H9 (cell line): ENCODE results near the gene SESTD1. TPM values are rescaled to one million over a fixed set of nuclear protein-coding genes. Genes with fewer than 3 reads are reported as not detected.

Source experiments
- DNase-seq: peaks from one replicate; pipeline ENCODE4 v3.0.0-alpha.2; 2017
- H2AFZ ChIP-seq: one replicate; pipeline ENCODE4 v1.6.1; 2013; ENCODE audit warnings: mild to moderate bottlenecking, low read length, control low read depth, moderate library complexity
- H2AK5ac ChIP-seq: 2 replicates; pipeline ENCODE4 v1.6.1; 2013; ENCODE audit warnings: low read length, control low read depth, mixed read lengths; ENCODE audit not compliant: insufficient read length
- H2BK120ac ChIP-seq: one replicate; pipeline ENCODE4 v1.6.1; 2013; ENCODE audit warnings: low read depth, mild to moderate bottlenecking, low read length, control low read depth, inconsistent platforms; ENCODE audit not compliant: poor library complexity, severe bottlenecking
- H2BK12ac ChIP-seq: 2 replicates; pipeline ENCODE4 v1.6.1; 2013; ENCODE audit warnings: low read length, control low read depth, mixed read lengths, low read depth; ENCODE audit not compliant: insufficient read length
- H2BK15ac ChIP-seq: 2 replicates; pipeline ENCODE4 v1.6.1; 2013; ENCODE audit warnings: low read depth, low read length, control low read depth
- H2BK20ac ChIP-seq: one replicate; pipeline ENCODE4 v1.6.1; 2013; ENCODE audit warnings: low read depth, mild to moderate bottlenecking, low read length, control low read depth, inconsistent platforms; ENCODE audit not compliant: poor library complexity, severe bottlenecking
- H2BK5ac ChIP-seq: 2 replicates; pipeline ENCODE4 v1.6.1; 2013; ENCODE audit warnings: low read length, control low read depth, mixed read lengths; ENCODE audit not compliant: insufficient read length
- H3K14ac ChIP-seq: 2 replicates; pipeline ENCODE4 v1.6.1; 2013; ENCODE audit warnings: low read length, control low read depth; ENCODE audit not compliant: insufficient read depth
- H3K18ac ChIP-seq: 2 replicates; pipeline ENCODE4 v1.6.1; 2013; ENCODE audit warnings: low read depth, mild to moderate bottlenecking, mixed read lengths, low read length, control low read depth; ENCODE audit not compliant: insufficient read length
- H3K23ac ChIP-seq: 2 replicates; pipeline ENCODE4 v1.6.1; 2013; ENCODE audit warnings: low read length, control low read depth, mixed read lengths, low read depth; ENCODE audit not compliant: insufficient read length
- H3K23me2 ChIP-seq: 2 replicates; pipeline ENCODE4 v1.6.1; 2013; ENCODE audit warnings: low read depth, mild to moderate bottlenecking, mixed read lengths, low read length, control low read depth; ENCODE audit not compliant: insufficient read length, poor library complexity, severe bottlenecking
- H3K27ac ChIP-seq: 2 replicates; pipeline ENCODE4 v1.5.1; 2013; ENCODE audit warnings: low read length, control low read depth, mixed read lengths, low read depth; ENCODE audit not compliant: insufficient read length
- H3K27me3 ChIP-seq: 2 replicates; pipeline ENCODE4 v1.6.1; 2013; ENCODE audit warnings: low read length, control low read depth, inconsistent platforms; ENCODE audit not compliant: insufficient read depth
- H3K4ac ChIP-seq: 2 replicates; pipeline ENCODE4 v1.6.1; 2013; ENCODE audit warnings: low read depth, mild to moderate bottlenecking, control low read depth, inconsistent platforms, low read length, moderate library complexity
- H3K4me1 ChIP-seq: 2 replicates; pipeline ENCODE4 v1.6.1; 2013; ENCODE audit warnings: low read length, control low read depth, inconsistent platforms; ENCODE audit not compliant: insufficient read depth
- H3K4me2 ChIP-seq: 2 replicates; pipeline ENCODE4 v1.6.1; 2013; ENCODE audit warnings: low read length, control low read depth, mixed read lengths; ENCODE audit not compliant: insufficient read length, insufficient read depth
- H3K56ac ChIP-seq: 2 replicates; pipeline ENCODE4 v1.6.1; 2013; ENCODE audit warnings: low read depth, mild to moderate bottlenecking, mixed read lengths, low read length, control low read depth; ENCODE audit not compliant: insufficient read length
- H3K79me1 ChIP-seq: 2 replicates; pipeline ENCODE4 v1.6.1; 2013; ENCODE audit warnings: low read depth, mild to moderate bottlenecking, moderate library complexity, low read length, control low read depth, inconsistent platforms; ENCODE audit not compliant: insufficient read depth, poor library complexity, severe bottlenecking
- H3K79me2 ChIP-seq: 2 replicates; pipeline ENCODE4 v1.6.1; 2013; ENCODE audit warnings: low read length, control low read depth, inconsistent platforms; ENCODE audit not compliant: insufficient read depth
- H3K9ac ChIP-seq: 2 replicates; pipeline ENCODE4 v1.6.1; 2013; ENCODE audit warnings: low read length, control low read depth, mixed read lengths; ENCODE audit not compliant: insufficient read length; ENCODE audit errors: extremely low read depth
- H3K9me3 ChIP-seq: one replicate; pipeline ENCODE4 v1.6.1; 2013; ENCODE audit warnings: low read depth, low read length, inconsistent platforms; ENCODE audit not compliant: control insufficient read depth
- H3T11ph ChIP-seq: one replicate; pipeline ENCODE4 v1.6.1; 2013; ENCODE audit warnings: mild to moderate bottlenecking, low read length, control low read depth, inconsistent platforms
- H4K20me1 ChIP-seq: one replicate; pipeline ENCODE4 v1.6.1; 2013; ENCODE audit not compliant: control insufficient read depth, insufficient read length, insufficient read depth
- H4K5ac ChIP-seq: 2 replicates; pipeline ENCODE4 v1.6.1; 2013; ENCODE audit warnings: low read depth, mild to moderate bottlenecking, mixed read lengths, low read length, control low read depth; ENCODE audit not compliant: insufficient read length
- H4K8ac ChIP-seq: replicated peaks from 2 replicates; pipeline ENCODE4 v1.6.1; 2013; ENCODE audit warnings: low read length, control low read depth, mixed read lengths, low read depth; ENCODE audit not compliant: insufficient read length
- H4K91ac ChIP-seq: 2 replicates; pipeline ENCODE4 v1.6.1; 2013; ENCODE audit warnings: low read depth, mild to moderate bottlenecking, moderate library complexity, mixed read lengths, low read length, control low read depth; ENCODE audit not compliant: insufficient read length
- H3K27ac Mint-ChIP-seq, 3 experiments: 2 replicates in 2 of 3; 3 replicates in 1 of 3; pipeline ENCODE4 v1.8.0; 2020 to 2021; ENCODE audit warnings: mixed read lengths in 3 of 3, mild to moderate bottlenecking in 1 of 3, moderate library complexity in 1 of 3
- H3K27me3 Mint-ChIP-seq: 2 replicates; pipeline ENCODE4 v1.8.0; 2021; ENCODE audit warnings: low read depth, mild to moderate bottlenecking, moderate library complexity, mixed read lengths
- H3K36me3 Mint-ChIP-seq, 3 experiments: 2 replicates in 2 of 3; 3 replicates in 1 of 3; pipeline ENCODE4 v1.8.0; 2020 to 2021; ENCODE audit warnings: low read depth in 3 of 3, mixed read lengths in 3 of 3; ENCODE audit not compliant: insufficient read depth in 1 of 3
- H3K4me1 Mint-ChIP-seq, 2 experiments: 2 replicates each; pipeline ENCODE4 v1.8.0; 2020; ENCODE audit warnings: mixed read lengths in 2 of 2
- H3K4me3 Mint-ChIP-seq, 2 experiments: 2 replicates in 1 of 2; 3 replicates in 1 of 2; pipeline ENCODE4 v1.8.0; 2020 to 2021; ENCODE audit warnings: mild to moderate bottlenecking in 2 of 2, mixed read lengths in 2 of 2, moderate library complexity in 1 of 2
- H3K9me3 Mint-ChIP-seq, 2 experiments: 2 replicates in 1 of 2; 3 replicates in 1 of 2; pipeline ENCODE4 v1.8.0; 2020; ENCODE audit warnings: mild to moderate bottlenecking in 2 of 2, mixed read lengths in 2 of 2, moderate library complexity in 1 of 2
- WGBS: extraction: QIAGEN DNeasy Blood & Tissue Kit; methylation state at CpG from one replicate; pipeline ENCODE4 v1.1.7; 2013; ENCODE audit warnings: missing lambda C conversion rate, low lambda C conversion rate, mixed read lengths; ENCODE audit not compliant: insufficient read length; ENCODE audit errors: extremely low coverage; 5-methylcytosine and 5-hydroxymethylcytosine counted together
- total RNA-seq: library from RNA; stranded (reverse); gene quantifications from 2 replicates; pipeline ENCODE4 v1.2.1, GENCODE V29; 2021
- TF ChIP-seq, protein P1 (sequence below): fragments of 200-600 bp; sonication (generic); conservative IDR thresholded peaks from 3 replicates; pipeline ENCODE4 v1.8.0; 2021; ENCODE audit warnings: antibody characterized with exemption, mild to moderate bottlenecking

SESTD1 gene
- total RNA-seq, 1 experiment from 2014 or later = 44.4 TPM

DNA sequence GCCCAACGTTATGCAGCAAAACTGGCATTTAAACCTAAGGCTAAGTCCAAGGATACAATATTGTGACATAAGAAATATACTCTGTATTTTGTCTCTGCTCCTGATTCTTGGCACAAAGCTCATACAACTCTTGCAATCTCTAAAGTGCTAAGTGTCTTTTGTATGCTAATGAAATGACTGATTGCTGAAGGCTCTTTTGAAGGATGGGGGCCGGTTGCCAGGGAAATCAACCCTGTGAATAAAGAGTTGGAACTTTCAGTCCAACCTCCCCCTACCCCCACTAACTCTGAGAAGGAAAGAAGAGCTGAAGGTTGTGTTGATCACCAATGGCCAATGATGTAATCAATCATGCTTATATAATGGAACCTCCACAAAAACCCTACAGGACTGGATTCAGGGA is 40.3 kb downstream of the SESTD1 start:
- H3K9ac ChIP-seq = no peak overlapping the region
- H3K18ac ChIP-seq = no peak overlapping the region
- H4K5ac ChIP-seq = no peak overlapping the region
- no peak overlapping the region for H4K8ac ChIP-seq
- H2BK12ac ChIP-seq = no peak overlapping the region
- H3K27ac ChIP-seq = no peak overlapping the region
- no peak overlapping the region for H4K91ac ChIP-seq
- no peak overlapping the region for H3K23ac ChIP-seq
- H3K27me3 Mint-ChIP-seq = no peaks in the 10 kb centered on the region
- DNase-seq = no peak
- H3K9me3 ChIP-seq = no peaks in the 10 kb centered on the region
- H2BK15ac ChIP-seq = no peak overlapping the region
- WGBS = no CpG with 5 or more reads among the region's 2 CpGs
- H3K4me1 Mint-ChIP-seq = peaks cover 13 to 16% of the 10 kb centered on the region in 2 experiments
- H3K9me3 Mint-ChIP-seq = no peaks in the 10 kb centered on the region
- H2BK20ac ChIP-seq = no peak overlapping the region
- no peaks in the 10 kb centered on the region; the same call in 1 of the 2 replicates for H3K4me1 ChIP-seq
- no peaks in the 10 kb centered on the region; the same call in 1 of the 2 replicates for H3K79me2 ChIP-seq
- TF ChIP-seq, protein P1, sequence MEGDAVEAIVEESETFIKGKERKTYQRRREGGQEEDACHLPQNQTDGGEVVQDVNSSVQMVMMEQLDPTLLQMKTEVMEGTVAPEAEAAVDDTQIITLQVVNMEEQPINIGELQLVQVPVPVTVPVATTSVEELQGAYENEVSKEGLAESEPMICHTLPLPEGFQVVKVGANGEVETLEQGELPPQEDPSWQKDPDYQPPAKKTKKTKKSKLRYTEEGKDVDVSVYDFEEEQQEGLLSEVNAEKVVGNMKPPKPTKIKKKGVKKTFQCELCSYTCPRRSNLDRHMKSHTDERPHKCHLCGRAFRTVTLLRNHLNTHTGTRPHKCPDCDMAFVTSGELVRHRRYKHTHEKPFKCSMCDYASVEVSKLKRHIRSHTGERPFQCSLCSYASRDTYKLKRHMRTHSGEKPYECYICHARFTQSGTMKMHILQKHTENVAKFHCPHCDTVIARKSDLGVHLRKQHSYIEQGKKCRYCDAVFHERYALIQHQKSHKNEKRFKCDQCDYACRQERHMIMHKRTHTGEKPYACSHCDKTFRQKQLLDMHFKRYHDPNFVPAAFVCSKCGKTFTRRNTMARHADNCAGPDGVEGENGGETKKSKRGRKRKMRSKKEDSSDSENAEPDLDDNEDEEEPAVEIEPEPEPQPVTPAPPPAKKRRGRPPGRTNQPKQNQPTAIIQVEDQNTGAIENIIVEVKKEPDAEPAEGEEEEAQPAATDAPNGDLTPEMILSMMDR = no peak
- H2AK5ac ChIP-seq = no peak overlapping the region
- H3K4me3 Mint-ChIP-seq = no peak overlapping the region
- H3K36me3 Mint-ChIP-seq = no peaks in the 10 kb centered on the region
- no peak overlapping the region for H3K14ac ChIP-seq
- 0 out of 7 replicates have a peak overlapping the region, but pooled peaks of 1 of the 3 experiments have one; percentile 85 for H3K27ac Mint-ChIP-seq
- no peaks in the 10 kb centered on the region for H3K27me3 ChIP-seq
- no peak overlapping the region for H2BK120ac ChIP-seq
- H2AFZ ChIP-seq = no peak overlapping the region
- H3K79me1 ChIP-seq = no peaks in the 10 kb centered on the region
- H3K4ac ChIP-seq = no peak overlapping the region
- no peaks in the 10 kb centered on the region for H4K20me1 ChIP-seq
- no peak overlapping the region for H3K56ac ChIP-seq
- H3K4me2 ChIP-seq = no peak overlapping the region
- H3T11ph ChIP-seq = no peak overlapping the region
- no peak overlapping the region for H2BK5ac ChIP-seq
- no peaks in the 10 kb centered on the region for H3K23me2 ChIP-seq
